ENCODE results near the gene ERBB4.
"Not testable (repeated sequence)": the region's sequence is repeated elsewhere in the genome, so short reads cannot be mapped to it uniquely, and the experiment has no call there.

Gene ERBB4

GRCh38 chr2:211649331-211649730 is 889.3 kb downstream of the ERBB4 start:
- DNase-seq (ENCODE audit: low read depth in 2 of 2, low spot score in 1 of 2): no peak

GRCh38 chr2:211631503-211631902 is 907.1 kb downstream of the ERBB4 start:
- DNase-seq (ENCODE audit: low read depth in 2 of 2, low spot score in 1 of 2): no peak

GRCh38 chr2:211623096-211623495 is 915.5 kb downstream of the ERBB4 start:
- no peak for DNase-seq (ENCODE audit: low read depth in 2 of 2, low spot score in 1 of 2)

GRCh38 chr2:211620986-211621385 is 917.6 kb downstream of the ERBB4 start:
- DNase-seq (ENCODE audit: low read depth in 2 of 2, low spot score in 1 of 2): no peak

- DNase-seq (ENCODE audit: low read depth in 2 of 2, low spot score in 1 of 2): no peak
These were observed 920.8 kb downstream of the ERBB4 start for GRCh38 chr2:211617803-211618202.

GRCh38 chr2:211611621-211612020 is 927.0 kb downstream of the ERBB4 start:
- no peak for DNase-seq (ENCODE audit: low read depth in 2 of 2, low spot score in 1 of 2)

- no peak for DNase-seq (ENCODE audit: low read depth in 2 of 2, low spot score in 1 of 2)
These were observed 927.5 kb downstream of the ERBB4 start for GRCh38 chr2:211611061-211611518.

GRCh38 chr2:211609127-211609526 is 929.5 kb downstream of the ERBB4 start:
- DNase-seq (ENCODE audit: low read depth in 2 of 2, low spot score in 1 of 2): no peak

- no peak for DNase-seq (ENCODE audit: low read depth in 2 of 2, low spot score in 1 of 2)
These were observed 939.5 kb downstream of the ERBB4 start for GRCh38 chr2:211599146-211599545.

- DNase-seq (ENCODE audit: low read depth in 2 of 2, low spot score in 1 of 2): no peak
These were observed 940.4 kb downstream of the ERBB4 start for GRCh38 chr2:211598238-211598637.

GRCh38 chr2:211592006-211592405 is 946.6 kb downstream of the ERBB4 start:
- not testable (repeated sequence) for DNase-seq (ENCODE audit: low read depth in 2 of 2, low spot score in 1 of 2)

- no peak for DNase-seq (ENCODE audit: low read depth in 2 of 2, low spot score in 1 of 2)
These were observed 947.2 kb downstream of the ERBB4 start for GRCh38 chr2:211591426-211591825.

- DNase-seq (ENCODE audit: low read depth in 2 of 2, low spot score in 1 of 2): no peak
These were observed 970.2 kb downstream of the ERBB4 start for GRCh38 chr2:211568439-211568838.

GRCh38 chr2:211564441-211564840 is 974.2 kb downstream of the ERBB4 start:
- DNase-seq (ENCODE audit: low read depth in 2 of 2, low spot score in 1 of 2): no peak

- DNase-seq (ENCODE audit: low read depth in 2 of 2, low spot score in 1 of 2): no peak
These were observed 993.0 kb downstream of the ERBB4 start for GRCh38 chr2:211545582-211545981.

GRCh38 chr2:211534632-211535031 is 1004.0 kb downstream of the ERBB4 start:
- DNase-seq (ENCODE audit: low read depth in 2 of 2, low spot score in 1 of 2): no peak

GRCh38 chr2:211524248-211524647 is 1014.4 kb downstream of the ERBB4 start:
- not testable (repeated sequence) for DNase-seq (ENCODE audit: low read depth in 2 of 2, low spot score in 1 of 2)

GRCh38 chr2:211516537-211516936 is 1022.1 kb downstream of the ERBB4 start:
- no peak for DNase-seq (ENCODE audit: low read depth in 2 of 2, low spot score in 1 of 2)

GRCh38 chr2:211514049-211514448 is 1024.6 kb downstream of the ERBB4 start:
- DNase-seq (ENCODE audit: low read depth in 2 of 2, low spot score in 1 of 2): no peak

GRCh38 chr2:211513446-211513845 is 1025.2 kb downstream of the ERBB4 start:
- DNase-seq (ENCODE audit: low read depth in 2 of 2, low spot score in 1 of 2): no peak

- DNase-seq (ENCODE audit: low read depth in 2 of 2, low spot score in 1 of 2): no peak
These were observed 1025.8 kb downstream of the ERBB4 start for GRCh38 chr2:211512806-211513205.

GRCh38 chr2:211503856-211504255 is 1034.7 kb downstream of the ERBB4 start:
- no peak for DNase-seq (ENCODE audit: low read depth in 2 of 2, low spot score in 1 of 2)

GRCh38 chr2:211503198-211503597 is 1035.4 kb downstream of the ERBB4 start:
- no peak for DNase-seq (ENCODE audit: low read depth in 2 of 2, low spot score in 1 of 2)
